Loucy (cell line): ENCODE data around the gene GIMAP1.

ENCODE experiments used
- H2AFZ ChIP-seq: fragments of 200-600 bp; sonication (generic); 2 replicates; pipeline ENCODE4 v1.6.0; 2016; ENCODE audit warnings: antibody characterized with exemption, mild to moderate bottlenecking, low read length, moderate library complexity
- H3F3A ChIP-seq: fragments of 200-600 bp; 2 replicates; pipeline ENCODE4 v1.6.0; 2016; ENCODE audit warnings: antibody characterized with exemption, low read depth, mild to moderate bottlenecking
- H3K27me3 ChIP-seq: fragments of 200-600 bp; sonication (generic); 2 replicates; pipeline ENCODE4 v1.6.1; 2014; ENCODE audit warnings: low read length, mild to moderate bottlenecking; ENCODE audit not compliant: insufficient read depth, poor library complexity, severe bottlenecking
- H3K36me3 ChIP-seq: fragments of 200-600 bp; sonication (generic); 2 replicates; pipeline ENCODE4 v1.6.1; 2016; ENCODE audit warnings: low read length; ENCODE audit not compliant: insufficient read depth
- H3K4me1 ChIP-seq: fragments of 200-600 bp; sonication (generic); 2 replicates; pipeline ENCODE4 v1.5.1; 2014; ENCODE audit warnings: low read length, mild to moderate bottlenecking; ENCODE audit not compliant: insufficient read depth, poor library complexity, severe bottlenecking
- H3K4me2 ChIP-seq: fragments of 200-600 bp; sonication (generic); 2 replicates; pipeline ENCODE4 v1.6.0; 2014; ENCODE audit warnings: antibody characterized with exemption, low read length, low read depth, mild to moderate bottlenecking; ENCODE audit not compliant: poor library complexity, severe bottlenecking
- H3K4me3 ChIP-seq: fragments of 200-600 bp; sonication (generic); 2 replicates; pipeline ENCODE4 v1.5.1; 2014; ENCODE audit warnings: low read length, mild to moderate bottlenecking, mixed read lengths; ENCODE audit not compliant: poor library complexity, severe bottlenecking
- H3K79me2 ChIP-seq: fragments of 200-600 bp; sonication (generic); 2 replicates; pipeline ENCODE4 v1.6.1; 2014; ENCODE audit warnings: low read length; ENCODE audit not compliant: insufficient read depth
- H3K9ac ChIP-seq: fragments of 200-600 bp; sonication (generic); 2 replicates; pipeline ENCODE4 v1.6.0; 2014; ENCODE audit warnings: mild to moderate bottlenecking, low read depth, low read length, moderate library complexity; ENCODE audit not compliant: poor library complexity, severe bottlenecking
- H3K9me2 ChIP-seq: fragments of 200-600 bp; sonication (generic); replicated peaks from 2 replicates; pipeline ENCODE4 v1.6.1; 2016; ENCODE audit warnings: low read depth, low read length, mixed read lengths
- H3K9me3 ChIP-seq: fragments of 200-600 bp; sonication (generic); 2 replicates; pipeline ENCODE4 v1.6.1; 2014; ENCODE audit warnings: mild to moderate bottlenecking, antibody characterized with exemption, low read length, low read depth; ENCODE audit not compliant: insufficient read depth
- H4K20me1 ChIP-seq: fragments of 200-600 bp; sonication (generic); 2 replicates; pipeline ENCODE4 v1.6.0; 2014; ENCODE audit warnings: antibody characterized with exemption, low read length, mild to moderate bottlenecking; ENCODE audit not compliant: insufficient read depth, poor library complexity, severe bottlenecking
- CTCF ChIP-seq: fragments of 200-600 bp; sonication (generic); conservative IDR thresholded peaks from 2 replicates; pipeline ENCODE4 v1.5.1; 2014; ENCODE audit warnings: mild to moderate bottlenecking, antibody characterized with exemption, low read length
- EZH2phosphoT487 ChIP-seq: fragments of 200-600 bp; IDR thresholded peaks from 2 replicates; pipeline ENCODE4 v1.6.1; 2018; ENCODE audit warnings: antibody characterized with exemption, mild to moderate bottlenecking, moderate library complexity, borderline replicate concordance

GIMAP1 gene

GRCh38 chr7:150732786-150733481, 16.5 kb downstream of the GIMAP1 start:
- Histone ChIP-seq H3F3A (no peaks in the 10 kb centered on the region), H3K27me3 (no peaks in the 10 kb centered on the region), H2AFZ (no peak overlapping the region), H3K4me2 (no peak overlapping the region), H4K20me1 (no peaks in the 10 kb centered on the region), H3K79me2 (peaks cover 6% of the 10 kb centered on the region; the same call in 1 of the 2 replicates), H3K9me3 (peaks cover 13% of the 10 kb centered on the region; the same call in 1 of the 2 replicates), H3K4me1 (peaks cover 29% of the 10 kb centered on the region), H3K9ac (no peak overlapping the region), H3K4me3 (no peak overlapping the region), H3K36me3 (no peaks in the 10 kb centered on the region), H3K9me2 (no peaks in the 10 kb centered on the region)
- no peak for TF ChIP-seq CTCF
- no peak for TF ChIP-seq EZH2phosphoT487

GRCh38 chr7:150733482-150734095, 17.2 kb downstream of the GIMAP1 start:
- no peaks in the 10 kb centered on the region for H3K27me3 ChIP-seq
- H3K4me2 ChIP-seq, result no peak overlapping the region
- H3F3A ChIP-seq, result no peaks in the 10 kb centered on the region

GRCh38 chr7:150734254-150734653, 17.8 kb downstream of the GIMAP1 start:
- H2AFZ ChIP-seq, result no peak overlapping the region
- no peaks in the 10 kb centered on the region for H3K27me3 ChIP-seq
- H3K4me1 ChIP-seq, result peaks cover 41% of the 10 kb centered on the region
- peaks cover 5% of the 10 kb centered on the region; the same call in 1 of the 2 replicates for H3K9me3 ChIP-seq
- H3K79me2 ChIP-seq, result peaks cover 19% of the 10 kb centered on the region
- no peak overlapping the region for H3K9ac ChIP-seq
- no peaks in the 10 kb centered on the region for H3K9me2 ChIP-seq
- no peaks in the 10 kb centered on the region for H4K20me1 ChIP-seq
- H3K4me2 ChIP-seq, result no peak overlapping the region
- no peaks in the 10 kb centered on the region for H3K36me3 ChIP-seq
- TF ChIP-seq CTCF (no peak), EZH2phosphoT487 (no peak)
- H3K4me3 ChIP-seq, result no peak overlapping the region
- no peaks in the 10 kb centered on the region for H3F3A ChIP-seq

More at GRCh38 chr7:150733482-150734095, 17.2 kb downstream of the GIMAP1 start:
- no peak overlapping the region for H3K4me3 ChIP-seq
- H3K9me2 ChIP-seq, result no peaks in the 10 kb centered on the region
- TF ChIP-seq EZH2phosphoT487 (no peak), CTCF (no peak)
- peaks cover 35% of the 10 kb centered on the region for H3K4me1 ChIP-seq
- no peak overlapping the region for H3K9ac ChIP-seq
- no peaks in the 10 kb centered on the region for H4K20me1 ChIP-seq
- H3K36me3 ChIP-seq, result no peaks in the 10 kb centered on the region
- peaks cover 7% of the 10 kb centered on the region; the same call in 1 of the 2 replicates for H3K9me3 ChIP-seq
- H3K79me2 ChIP-seq, result peaks cover 13% of the 10 kb centered on the region
- no peak overlapping the region for H2AFZ ChIP-seq
